Spleen (tissue), 11 donors: ENCODE data around the gene RPS6KA2. TPM values are rescaled to one million over a fixed set of nuclear protein-coding genes. Genes with fewer than 3 reads are reported as not detected.
A peak's percentile ranks its signal among the peaks of the same experiment; 100 is the strongest.

Source experiments
- DNase-seq: peaks from one replicate; pipeline ENCODE4 v3.0.0-alpha.2; 2020
- H3K27ac ChIP-seq, 8 donors: fragments of 200-600 bp; sonication (generic) in 7 of 8; 1 replicate in 4 of 8; 2 replicates in 4 of 8; pipeline versions ENCODE4 v1.5.0 to v1.8.0; 2016 to 2021; ENCODE audit warnings: inconsistent platforms in 4 of 8, mild to moderate bottlenecking in 4 of 8, moderate library complexity in 1 of 8
- H3K27me3 ChIP-seq, 7 donors: fragments of 200-600 bp; sonication (generic) in 6 of 7; replicated peaks in 1 of 7; 1 replicate in 4 of 7; 2 replicates in 3 of 7; pipeline versions ENCODE4 v1.5.0 to v1.8.0; 2016 to 2021; ENCODE audit warnings: inconsistent platforms in 3 of 7, mild to moderate bottlenecking in 1 of 7
- H3K36me3 ChIP-seq, 6 donors: fragments of 200-600 bp; sonication (generic) in 5 of 6; 1 replicate in 4 of 6; 2 replicates in 2 of 6; pipeline versions ENCODE4 v1.5.0 to v1.8.0; 2016 to 2021; ENCODE audit warnings: inconsistent platforms in 2 of 6
- H3K4me1 ChIP-seq, 6 donors: fragments of 200-600 bp; sonication (generic) in 5 of 6; 1 replicate in 3 of 6; 2 replicates in 3 of 6; pipeline versions ENCODE4 v1.5.0 to v1.8.0; 2016 to 2021; ENCODE audit warnings: inconsistent platforms in 3 of 6
- H3K4me3 ChIP-seq, 8 donors: fragments of 200-600 bp; sonication (generic) in 7 of 8; 1 replicate in 4 of 8; 2 replicates in 4 of 8; pipeline versions ENCODE4 v1.5.0 to v1.8.0; 2016 to 2021; ENCODE audit warnings: inconsistent platforms in 4 of 8, mild to moderate bottlenecking in 4 of 8, moderate library complexity in 2 of 8
- H3K9me3 ChIP-seq, 8 donors: fragments of 200-600 bp; sonication (generic) in 7 of 8; 1 replicate in 4 of 8; 2 replicates in 4 of 8; pipeline versions ENCODE4 v1.5.0 to v1.8.0; 2016 to 2021; ENCODE audit warnings: inconsistent platforms in 4 of 8
- POLR2A ChIP-seq, 3 donors: fragments of 450-650 bp; IDR thresholded peaks; one replicate each; pipeline ENCODE4 v1.5.1; 2017; ENCODE audit warnings: antibody characterized with exemption in 3 of 3, mild to moderate bottlenecking in 1 of 3
- POLR2AphosphoS5 ChIP-seq, 3 donors: sonication (generic); formaldehyde crosslinking; IDR thresholded peaks; one replicate each; pipeline ENCODE4 v1.5.1; 2017; ENCODE audit warnings: antibody characterized with exemption in 3 of 3
- WGBS, 5 donors: extraction: QIAGEN DNeasy Blood & Tissue Kit in 3 of 5; methylation state at CpG; one replicate each; pipeline versions ENCODE4 v1.1.5 to v1.1.7; 2013 to 2018; 5-methylcytosine and 5-hydroxymethylcytosine counted together
- intact Hi-C: fragments of 100-400 bp; cut with DNase I; formaldehyde crosslinking; loops from one replicate; pipeline ENCODE4 v1.15.0; 2023; ENCODE audit warnings: low total_unique reads
- polyA plus RNA-seq, 3 donors: library from polyadenylated mRNA; stranded (reverse); fragments of 200-250 nt; gene quantifications; one replicate each; pipeline ENCODE4 v1.2.1, GENCODE V29; 2013
- total RNA-seq, 7 donors: library from RNA; depleted of rRNA in 3 of 7; stranded (reverse); fragments of >200 nt in 3 of 7; fragmentation: NEBNext Ultra II Directional in 4 of 7; extraction: Animal tissue kit (Norgen Biotek cat#: 25700) in 4 of 7; gene quantifications; one replicate each; pipeline versions ENCODE4 v1.1.0 to v1.2.1, GENCODE V29; 2016 to 2021
- TF ChIP-seq, protein P1 (sequence below), 11 experiments: fragments of 200-600 bp in 7 of 11; fragments of 450-650 bp in 4 of 11; sonication (generic) in 4 of 11; IDR thresholded peaks in 8 of 11; conservative IDR thresholded peaks in 3 of 11; 1 replicate in 7 of 11; 2 replicates in 4 of 11; pipeline versions ENCODE4 v1.4.0 to v1.8.0; 2016 to 2021; ENCODE audit warnings: antibody characterized with exemption in 11 of 11, inconsistent platforms in 4 of 11, mild to moderate bottlenecking in 1 of 11
- donor health status: healthy with polysubstance abuse.
- donor health status: DM: no; HTN: no; CAD: no; lungs with moderate emphysema.
- donor health status: DM: no; HTN: no; CAD: no.
- donor health status: Bipolar disorder and iron deficiency.
- donor health status: healthy.
- donor health status: DM: no; HTN: no; CAD: no.
- donor health status: DM: yes; HTN: yes; CAD: no.

The RPS6KA2 gene
- total and polyA plus RNA-seq, 10 donors: 7.6 to 123 (median 58.1) TPM

DNA sequence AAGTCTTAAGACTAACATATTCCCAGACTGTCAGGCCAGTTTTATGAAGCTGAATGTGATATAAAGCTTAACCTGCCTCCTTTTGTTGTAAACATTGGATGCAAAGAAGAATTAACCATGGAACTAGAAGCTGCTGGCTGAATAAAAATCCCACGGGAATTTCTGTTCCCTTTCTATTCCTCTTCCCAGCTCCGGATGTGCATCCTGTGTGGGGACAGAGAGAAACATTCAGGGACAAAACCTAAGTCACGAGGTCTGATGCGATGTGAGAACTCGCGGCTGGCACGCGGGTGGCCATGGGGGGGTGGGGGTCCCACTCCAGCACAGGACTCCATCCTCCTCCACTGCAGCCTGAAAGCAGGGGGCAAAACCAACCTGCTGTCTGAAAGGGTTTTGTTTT, 72.7 kb downstream of the RPS6KA2 start:
- DNase-seq: peak; percentile 31
- intact Hi-C loops: no loop called here
- 58 to 89% (median 62%) methylated on average over 7 to 8 of the region's 8 CpGs for WGBS, 5 donors
- Histone ChIP-seq H3K4me3 (no peak overlapping the region), H3K27ac (peak overlapping the region in 7 of 8 donors; percentile 9 to 85 (median 54)), H3K4me1 (peaks cover 0 to 28% (median 10%) of the 10 kb centered on the region in 6 donors), H3K27me3 (no peaks in the 10 kb centered on the region), H3K36me3 (no peaks in the 10 kb centered on the region), H3K9me3 (peaks cover 0 to 5% (median under 1%) of the 10 kb centered on the region in 8 donors)
- peak; percentile 33 to 61 (median 56) for TF ChIP-seq POLR2AphosphoS5 (IDR thresholded peaks at IDR 0.05)
- no peak for TF ChIP-seq POLR2A (IDR thresholded peaks at IDR 0.05)
- TF ChIP-seq, protein P1, sequence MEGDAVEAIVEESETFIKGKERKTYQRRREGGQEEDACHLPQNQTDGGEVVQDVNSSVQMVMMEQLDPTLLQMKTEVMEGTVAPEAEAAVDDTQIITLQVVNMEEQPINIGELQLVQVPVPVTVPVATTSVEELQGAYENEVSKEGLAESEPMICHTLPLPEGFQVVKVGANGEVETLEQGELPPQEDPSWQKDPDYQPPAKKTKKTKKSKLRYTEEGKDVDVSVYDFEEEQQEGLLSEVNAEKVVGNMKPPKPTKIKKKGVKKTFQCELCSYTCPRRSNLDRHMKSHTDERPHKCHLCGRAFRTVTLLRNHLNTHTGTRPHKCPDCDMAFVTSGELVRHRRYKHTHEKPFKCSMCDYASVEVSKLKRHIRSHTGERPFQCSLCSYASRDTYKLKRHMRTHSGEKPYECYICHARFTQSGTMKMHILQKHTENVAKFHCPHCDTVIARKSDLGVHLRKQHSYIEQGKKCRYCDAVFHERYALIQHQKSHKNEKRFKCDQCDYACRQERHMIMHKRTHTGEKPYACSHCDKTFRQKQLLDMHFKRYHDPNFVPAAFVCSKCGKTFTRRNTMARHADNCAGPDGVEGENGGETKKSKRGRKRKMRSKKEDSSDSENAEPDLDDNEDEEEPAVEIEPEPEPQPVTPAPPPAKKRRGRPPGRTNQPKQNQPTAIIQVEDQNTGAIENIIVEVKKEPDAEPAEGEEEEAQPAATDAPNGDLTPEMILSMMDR (IDR thresholded peaks at IDR 0.05 in 8 of 11, conservative IDR thresholded peaks at IDR 0.05 in 3 of 11): no peak

- H3K4me1 ChIP-seq: peaks cover 0 to 28% (median 10%) of the 10 kb centered on the region in 6 donors
- 76 to 91% (median 85%) methylated on average over 13 of the region's 13 CpGs for WGBS, 5 donors
- intact Hi-C loops: no loop called here
- no peaks in the 10 kb centered on the region for H3K36me3 ChIP-seq
- no peaks in the 10 kb centered on the region for H3K27me3 ChIP-seq
- no peak for DNase-seq
- H3K9me3 ChIP-seq: no peaks in the 10 kb centered on the region
- TF ChIP-seq POLR2A (IDR thresholded peaks at IDR 0.05) (no peak), POLR2AphosphoS5 (IDR thresholded peaks at IDR 0.05) (no peak)
- TF ChIP-seq, protein P1 (IDR thresholded peaks at IDR 0.05 in 8 of 11, conservative IDR thresholded peaks at IDR 0.05 in 3 of 11): no peak
- H3K27ac ChIP-seq: peak overlapping the region in 7 of 8 donors; percentile 9 to 85 (median 54)
- H3K4me3 ChIP-seq: no peak overlapping the region
Observed at GRCh38 chr6:166553563-166554271, 73.3 kb downstream of the RPS6KA2 start.

DNA sequence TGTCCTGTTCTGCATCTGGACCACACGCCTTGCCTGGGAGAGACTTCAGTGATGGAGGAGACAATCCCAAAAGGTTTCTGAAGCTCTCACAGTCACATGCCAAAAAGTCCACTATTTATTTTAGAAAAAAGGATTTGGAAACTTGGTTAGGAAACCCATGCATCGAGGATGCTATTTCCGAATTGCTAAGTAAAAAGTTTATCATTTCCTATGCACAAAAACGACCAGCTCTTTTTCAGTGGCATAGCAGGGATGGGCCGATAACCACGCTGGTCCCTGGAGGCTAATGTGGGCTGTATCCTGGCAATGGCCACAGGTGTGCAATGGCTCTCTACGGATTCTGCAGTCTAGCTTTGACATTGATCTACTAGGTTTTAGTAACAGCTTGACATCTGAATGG, 74.5 kb downstream of the RPS6KA2 start:
- 81 to 86% (median 84%) methylated on average over 7 of the region's 7 CpGs for WGBS, 5 donors
- Histone ChIP-seq H3K36me3 (no peaks in the 10 kb centered on the region), H3K4me1 (peaks cover 0 to 21% (median 9%) of the 10 kb centered on the region in 6 donors), H3K9me3 (no peaks in the 10 kb centered on the region), H3K27me3 (no peaks in the 10 kb centered on the region), H3K4me3 (no peak overlapping the region), H3K27ac (no peak overlapping the region)
- DNase-seq: no peak
- intact Hi-C loops: no loop called here
- TF ChIP-seq, protein P1 (IDR thresholded peaks at IDR 0.05 in 8 of 11, conservative IDR thresholded peaks at IDR 0.05 in 3 of 11): no peak
- no peak for TF ChIP-seq POLR2AphosphoS5 (IDR thresholded peaks at IDR 0.05)
- TF ChIP-seq POLR2A (IDR thresholded peaks at IDR 0.05): no peak

DNA sequence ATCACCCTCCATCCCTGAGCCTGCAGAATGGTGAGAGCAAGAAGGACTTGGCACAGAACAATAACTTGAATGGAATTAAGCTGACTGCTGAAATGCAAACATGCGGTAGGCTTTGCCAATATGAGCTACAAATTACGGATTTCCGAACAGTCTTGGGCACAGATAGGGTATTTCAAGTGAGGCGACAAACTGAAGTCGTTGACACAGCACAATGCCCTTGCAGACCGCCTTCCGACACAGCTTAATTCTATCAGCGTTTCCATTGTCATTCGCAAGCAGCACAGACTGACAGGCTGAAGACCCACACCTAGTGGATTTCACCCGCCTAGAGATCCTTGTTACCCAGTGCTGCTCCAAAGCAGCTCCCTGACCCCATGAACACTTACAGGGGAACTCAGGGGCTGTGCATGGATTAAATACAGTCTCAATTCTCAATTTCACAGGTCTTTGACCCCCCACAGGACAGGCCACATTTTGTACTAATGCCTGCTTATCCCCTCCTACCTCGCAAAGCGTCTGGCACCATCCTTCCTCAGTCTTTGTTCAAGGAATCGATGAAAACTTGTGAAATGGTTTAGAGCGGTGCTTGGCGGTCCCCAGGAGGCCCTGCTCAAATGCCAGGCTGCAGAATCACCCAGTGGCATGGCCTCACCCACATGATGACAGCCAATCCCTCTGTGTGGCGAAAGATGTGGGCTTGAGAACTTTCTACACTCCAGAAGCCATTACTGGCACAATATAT, 75.1 kb downstream of the RPS6KA2 start:
- H3K4me1 ChIP-seq: peaks cover 0 to 14% (median 8%) of the 10 kb centered on the region in 6 donors
- 91 to 94% (median 92%) methylated on average over 16 of the region's 16 CpGs for WGBS, 5 donors
- peaks cover 0 to 5% (median 0%) of the 10 kb centered on the region in 6 donors for H3K36me3 ChIP-seq
- TF ChIP-seq, protein P1 (IDR thresholded peaks at IDR 0.05 in 8 of 11, conservative IDR thresholded peaks at IDR 0.05 in 3 of 11): no peak
- no peak for TF ChIP-seq POLR2A (IDR thresholded peaks at IDR 0.05)
- no peak for TF ChIP-seq POLR2AphosphoS5 (IDR thresholded peaks at IDR 0.05)
- no peaks in the 10 kb centered on the region for H3K27me3 ChIP-seq
- H3K27ac ChIP-seq: no peak overlapping the region
- no peaks in the 10 kb centered on the region for H3K9me3 ChIP-seq
- intact Hi-C loops: no loop called here
- DNase-seq: peak; percentile 38
- no peak overlapping the region for H3K4me3 ChIP-seq
